AG10803 (cell line): Measurements from ENCODE around the gene IL16.

Experiments
- DNase-seq: peaks from one replicate; pipeline ENCODE4 v3.0.0; 2010; ENCODE audit warnings: low read depth
- H3K4me3 ChIP-seq: 2 replicates; pipeline ENCODE4 v1.5.1; 2011; ENCODE audit warnings: mild to moderate bottlenecking, low read length, control low read depth
- TF ChIP-seq, protein P1 (sequence below): conservative IDR thresholded peaks from 2 replicates; pipeline ENCODE4 v1.5.1; 2011; ENCODE audit warnings: mild to moderate bottlenecking, low read length, control low read depth, inconsistent platforms

Gene IL16

DNA sequence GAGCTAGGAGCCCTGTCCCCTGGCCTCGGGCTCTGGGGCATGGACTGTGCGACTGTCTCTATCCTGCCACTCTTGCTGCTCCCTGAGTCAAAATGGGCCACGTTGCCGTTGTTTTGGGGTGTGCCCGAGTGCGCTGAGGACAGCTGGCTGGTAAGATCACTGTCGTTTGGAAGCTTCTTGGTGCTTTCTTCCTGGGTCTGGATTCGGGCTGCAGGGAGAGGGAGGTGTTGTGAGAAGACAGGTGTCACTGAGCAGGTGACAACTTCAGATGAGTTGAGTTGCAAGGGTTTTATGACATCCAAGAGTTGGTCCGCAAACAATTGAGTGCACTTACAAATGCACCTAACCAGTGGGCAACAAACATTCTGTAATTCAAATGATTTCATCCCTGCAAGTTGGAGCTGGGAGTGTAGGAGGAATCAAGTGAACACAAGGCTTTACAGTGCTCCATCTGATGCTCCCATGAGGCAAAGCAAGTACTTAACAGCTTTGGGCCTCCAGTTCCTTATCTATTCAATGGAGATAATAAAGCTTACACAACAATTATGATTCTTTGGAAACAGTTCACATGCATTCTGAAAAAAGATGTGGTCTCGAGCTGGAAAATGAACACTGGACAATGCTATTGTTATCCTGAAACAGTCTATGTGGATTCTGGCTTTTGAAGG lies 138.2 kb downstream of the IL16 start:
- TF ChIP-seq, protein P1, sequence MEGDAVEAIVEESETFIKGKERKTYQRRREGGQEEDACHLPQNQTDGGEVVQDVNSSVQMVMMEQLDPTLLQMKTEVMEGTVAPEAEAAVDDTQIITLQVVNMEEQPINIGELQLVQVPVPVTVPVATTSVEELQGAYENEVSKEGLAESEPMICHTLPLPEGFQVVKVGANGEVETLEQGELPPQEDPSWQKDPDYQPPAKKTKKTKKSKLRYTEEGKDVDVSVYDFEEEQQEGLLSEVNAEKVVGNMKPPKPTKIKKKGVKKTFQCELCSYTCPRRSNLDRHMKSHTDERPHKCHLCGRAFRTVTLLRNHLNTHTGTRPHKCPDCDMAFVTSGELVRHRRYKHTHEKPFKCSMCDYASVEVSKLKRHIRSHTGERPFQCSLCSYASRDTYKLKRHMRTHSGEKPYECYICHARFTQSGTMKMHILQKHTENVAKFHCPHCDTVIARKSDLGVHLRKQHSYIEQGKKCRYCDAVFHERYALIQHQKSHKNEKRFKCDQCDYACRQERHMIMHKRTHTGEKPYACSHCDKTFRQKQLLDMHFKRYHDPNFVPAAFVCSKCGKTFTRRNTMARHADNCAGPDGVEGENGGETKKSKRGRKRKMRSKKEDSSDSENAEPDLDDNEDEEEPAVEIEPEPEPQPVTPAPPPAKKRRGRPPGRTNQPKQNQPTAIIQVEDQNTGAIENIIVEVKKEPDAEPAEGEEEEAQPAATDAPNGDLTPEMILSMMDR: no peak
- H3K4me3 ChIP-seq: no peak overlapping the region
- no peak for DNase-seq

DNA sequence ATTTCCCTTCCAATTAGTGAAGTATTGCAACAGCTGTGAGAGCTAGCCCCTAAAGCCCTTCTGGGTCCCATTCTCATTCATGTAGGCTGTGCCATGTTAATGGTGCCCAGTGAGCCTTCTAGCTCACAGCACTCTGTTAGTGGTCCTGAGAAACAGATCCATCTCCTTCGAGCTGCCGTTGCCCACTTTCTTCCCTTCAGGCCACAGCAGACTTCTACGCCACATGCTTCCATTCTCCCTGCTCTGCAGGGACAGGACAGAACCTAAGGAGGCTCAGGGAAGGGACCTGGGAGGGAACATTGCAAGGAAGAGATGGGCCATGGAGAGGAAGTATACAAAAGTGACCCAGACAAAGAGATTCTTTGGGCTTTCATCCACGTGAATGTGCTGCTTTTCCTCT lies 139.0 kb downstream of the IL16 start:
- TF ChIP-seq, protein P1: no peak
- H3K4me3 ChIP-seq: no peak overlapping the region
- DNase-seq: no peak

DNA sequence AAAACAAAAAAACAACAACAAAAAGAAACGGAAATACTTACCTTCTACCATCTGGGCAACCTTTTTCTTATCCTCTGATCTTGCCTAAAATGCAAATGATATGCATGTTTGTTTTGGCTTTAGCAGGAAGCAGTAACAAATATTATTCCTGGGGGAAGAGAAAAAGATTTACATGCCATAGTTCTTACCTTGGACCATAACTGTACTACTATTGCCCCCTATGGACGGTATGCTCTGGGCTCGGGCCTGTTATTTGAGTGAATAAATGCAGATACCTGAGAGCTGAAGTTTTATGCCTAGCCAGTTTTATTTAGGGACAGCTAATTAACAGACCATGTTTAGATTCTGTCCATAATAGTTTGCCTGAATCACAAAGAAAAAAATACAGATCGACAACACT lies 139.9 kb downstream of the IL16 start:
- TF ChIP-seq, protein P1: peak; percentile 47
- peak; percentile 30 for DNase-seq
- no peak overlapping the region for H3K4me3 ChIP-seq

DNA sequence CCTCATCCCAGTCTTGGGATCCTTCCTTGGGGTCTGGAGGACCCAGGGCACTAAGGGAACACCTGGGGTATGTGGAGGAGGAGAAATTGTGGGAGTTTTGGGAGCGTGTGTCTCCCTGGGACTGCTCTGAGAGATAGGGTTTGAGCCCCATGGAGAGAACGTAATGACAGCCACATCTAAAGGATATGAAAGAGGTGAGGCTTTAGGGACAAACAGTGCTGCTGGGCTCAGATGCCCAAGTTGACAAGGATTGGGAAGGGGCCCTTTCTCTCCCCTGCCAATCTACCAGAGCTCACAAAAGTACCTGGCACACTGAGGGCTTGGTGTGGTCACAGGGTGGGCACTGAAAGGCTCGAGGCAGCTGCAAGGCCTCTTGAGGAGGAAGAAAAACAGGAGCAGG lies 140.6 kb downstream of the IL16 start:
- H3K4me3 ChIP-seq: no peak overlapping the region
- DNase-seq: no peak
- TF ChIP-seq, protein P1: no peak

DNA sequence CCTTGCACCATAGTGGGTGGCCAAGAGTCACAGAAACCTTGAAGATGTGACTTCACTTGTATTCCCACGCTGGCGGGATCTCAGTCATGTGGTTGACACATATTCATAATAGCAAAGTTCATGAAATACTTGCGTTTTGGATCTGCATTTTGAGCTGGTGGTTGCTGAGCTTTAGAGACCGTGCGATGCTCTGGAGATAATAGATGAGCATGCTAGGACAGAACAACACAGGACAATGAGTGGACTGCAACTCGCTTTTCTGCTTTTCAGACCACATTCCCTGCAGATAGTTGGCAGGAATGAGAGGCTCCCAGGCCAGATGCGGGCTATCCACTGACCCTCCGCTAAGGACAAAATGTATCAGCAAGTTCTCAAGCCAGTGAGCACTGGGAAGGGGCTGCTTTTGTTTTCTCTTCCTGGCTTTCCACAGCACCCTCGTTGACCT lies 141.1 kb downstream of the IL16 start:
- peak; percentile 65 for DNase-seq
- TF ChIP-seq, protein P1: no peak
- H3K4me3 ChIP-seq: no peak overlapping the region; the same call in 1 of the 2 replicates

DNA sequence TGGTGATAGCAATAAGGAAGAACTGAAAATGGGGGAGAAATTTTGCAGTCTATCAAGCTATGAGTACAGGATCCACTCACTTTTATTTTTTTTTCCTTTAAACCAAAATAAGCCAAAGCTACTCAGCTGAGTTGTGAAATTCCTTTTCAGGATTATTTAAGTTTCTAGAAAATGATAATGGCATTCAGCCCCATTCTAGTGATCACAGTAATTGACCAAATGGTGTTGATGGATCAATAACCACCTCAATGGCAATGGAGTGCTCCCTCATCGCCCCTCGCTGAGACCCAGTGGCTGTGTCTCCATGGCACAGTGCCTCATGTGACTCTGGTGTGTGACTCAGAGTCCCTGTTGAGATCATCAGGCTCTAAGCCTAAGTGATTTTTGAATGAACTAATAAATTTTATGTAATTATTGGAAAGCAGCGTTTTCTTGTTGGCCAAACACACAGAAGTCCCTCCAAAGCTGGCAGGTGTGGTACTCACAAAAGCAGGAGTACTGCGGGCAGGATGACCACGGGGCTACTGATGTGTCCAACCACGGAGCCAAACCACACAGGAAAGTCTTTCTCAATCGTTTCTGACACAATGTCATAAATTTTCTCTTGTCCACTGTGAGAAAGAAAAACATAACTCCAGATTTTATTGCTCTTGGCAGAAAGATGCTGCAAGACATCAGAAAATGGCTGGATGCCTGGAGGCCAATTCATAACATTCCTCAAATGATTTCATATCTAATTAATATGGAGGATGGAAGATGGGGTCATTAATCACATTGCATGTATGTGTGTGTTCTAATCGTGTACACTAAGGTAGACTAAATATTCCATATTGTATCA lies 141.7 kb downstream of the IL16 start:
- TF ChIP-seq, protein P1: no peak
- no peak overlapping the region; the same call in 1 of the 2 replicates for H3K4me3 ChIP-seq
- peak; percentile 94 for DNase-seq
